Measurements from ENCODE around the gene COL9A2. TPM values are rescaled to one million over a fixed set of nuclear protein-coding genes. Genes with fewer than 3 reads are reported as not detected.
"Not testable (repeated sequence)": the region's sequence is repeated elsewhere in the genome, so short reads cannot be mapped to it uniquely, and the experiment has no call there.

COL9A2 gene
- polyA plus RNA-seq, 2 of the 4 experiments (the other 2 are of a cell fraction): 0.12 to 0.16 TPM

GRCh38 chr1:40332695-40333094 lies 15.6 kb upstream of the COL9A2 start:
- H3K27ac ChIP-seq: no peak overlapping the region
- peaks cover 2% of the 10 kb centered on the region; the same call in 1 of the 3 replicates for H3K9me3 ChIP-seq
- FAIRE-seq (no peak), ATAC-seq (no peak), DNase-seq (ENCODE audit: low read depth in 1 of 2, low spot score in 1 of 2) (no peak)
- 36% methylated on average over 1 of the region's 1 CpG for WGBS (ENCODE audit: missing lambda C conversion rate)
- no peaks in the 10 kb centered on the region for H3K4me1 ChIP-seq
- no peak overlapping the region for H3K4me3 ChIP-seq
- no peak for TF ChIP-seq SREBF2 (IDR thresholded peaks at IDR 0.05)
- TF ChIP-seq HDAC2 (IDR thresholded peaks at IDR 0.05): no peak
- TF ChIP-seq NPAS2 (CRISPR knock-in tag; IDR thresholded peaks at IDR 0.05; ENCODE audit: borderline replicate concordance): no peak
- no peak overlapping the region for H3K4me2 ChIP-seq
- ChIA-PET POLR2A (no interaction called here), CTCF (interaction anchor here (2.1 kb wide), 1 partner anchor 180 kb away, joined by 4 read pairs; no protein-coding TSS in a partner anchor)

DNA sequence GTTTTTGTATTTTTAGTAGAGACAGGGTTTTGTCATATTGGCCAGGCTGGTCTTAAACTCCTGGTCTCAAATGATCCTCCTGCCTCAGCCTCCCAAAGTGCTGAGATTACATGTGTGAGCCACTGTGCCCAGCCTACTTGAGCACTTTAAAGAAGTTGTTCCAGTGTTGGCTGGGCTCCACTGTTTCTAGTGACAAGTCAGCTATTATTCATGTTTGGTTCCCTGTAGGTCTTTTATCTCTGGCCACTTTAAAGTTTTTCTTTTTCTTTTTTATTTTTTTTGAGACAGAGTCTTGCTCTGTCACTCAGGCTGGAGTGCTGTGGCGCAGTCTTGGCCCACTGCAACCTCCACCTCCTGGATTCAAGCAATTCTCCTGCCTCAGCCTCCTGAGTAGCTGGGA lies 14.3 kb upstream of the COL9A2 start:
- CTCF ChIA-PET: interaction anchor here (0.6 to 2.1 kb wide), 3 partner anchors 10 to 178 kb away, joined by 3 to 4 read pairs (median 3); no protein-coding TSS in a partner anchor
- ATAC-seq; FAIRE-seq; H3K27ac ChIP-seq; H3K4me3 ChIP-seq; H3K9me3 ChIP-seq; DNase-seq (ENCODE audit: low read depth in 1 of 2, low spot score in 1 of 2); POLR2A ChIA-PET; H3K4me1 ChIP-seq; H3K4me2 ChIP-seq: not testable (repeated sequence)
- 0% methylated on average over 1 of the region's 1 CpG for WGBS (ENCODE audit: missing lambda C conversion rate)

GRCh38 chr1:40318970-40319621 lies 2.0 kb upstream of the COL9A2 start:
- H3K4me3 ChIP-seq: no peak overlapping the region
- H3K4me1 ChIP-seq: no peaks in the 10 kb centered on the region
- no peaks in the 10 kb centered on the region for H3K9me3 ChIP-seq
- ChIA-PET POLR2A (no interaction called here), CTCF (interaction anchor here (0.6 to 2.6 kb wide), 4 partner anchors 16 to 175 kb away, joined by 3 to 15 read pairs (median 5); no protein-coding TSS in a partner anchor)
- WGBS (ENCODE audit: missing lambda C conversion rate): 58% methylated on average over 2 of the region's 4 CpGs
- no peak for DNase-seq (ENCODE audit: low read depth in 1 of 2, low spot score in 1 of 2)
- no peak for FAIRE-seq
- no peak for ATAC-seq
- H3K4me2 ChIP-seq: no peak overlapping the region
- H3K27ac ChIP-seq: no peak overlapping the region
- TF ChIP-seq FOSB (CRISPR knock-in tag; IDR thresholded peaks at IDR 0.05) (no peak), SREBF2 (IDR thresholded peaks at IDR 0.05) (no peak), CBX8 (IDR thresholded peaks at IDR 0.05) (no peak), HOXB5 (CRISPR knock-in tag; IDR thresholded peaks at IDR 0.05) (no peak), GATA3 (IDR thresholded peaks at IDR 0.05; ENCODE audit: borderline replicate concordance) (no peak), EP300 (IDR thresholded peaks at IDR 0.05) (no peak), ESRRA (IDR thresholded peaks at IDR 0.05; ENCODE audit: borderline replicate concordance, low read length) (no peak), ATOH8 (CRISPR knock-in tag; IDR thresholded peaks at IDR 0.05; ENCODE audit: low read depth) (no peak), ZC3H11A (IDR thresholded peaks at IDR 0.05) (no peak), TFCP2L1 (CRISPR knock-in tag; IDR thresholded peaks at IDR 0.05) (no peak)

GRCh38 chr1:40318476-40318875 lies 1.4 kb upstream of the COL9A2 start:
- FAIRE-seq: no peak
- Histone ChIP-seq H3K27ac (no peak overlapping the region), H3K4me3 (no peak overlapping the region), H3K4me2 (no peak overlapping the region), H3K4me1 (no peaks in the 10 kb centered on the region), H3K9me3 (no peaks in the 10 kb centered on the region)
- POLR2A ChIA-PET: no interaction called here
- 82% methylated on average over 4 of the region's 4 CpGs for WGBS (ENCODE audit: missing lambda C conversion rate)
- ATAC-seq: no peak
- no peak for DNase-seq (ENCODE audit: low read depth in 1 of 2, low spot score in 1 of 2)
- CTCF ChIA-PET: interaction anchor here (0.8 to 2.5 kb wide), 4 partner anchors 20 to 175 kb away, joined by 3 to 17 read pairs (median 5); no protein-coding TSS in a partner anchor
- TF ChIP-seq FOSB (CRISPR knock-in tag; IDR thresholded peaks at IDR 0.05): no peak
- TF ChIP-seq GATA3 (IDR thresholded peaks at IDR 0.05; ENCODE audit: borderline replicate concordance): no peak
- TF ChIP-seq, protein P1, sequence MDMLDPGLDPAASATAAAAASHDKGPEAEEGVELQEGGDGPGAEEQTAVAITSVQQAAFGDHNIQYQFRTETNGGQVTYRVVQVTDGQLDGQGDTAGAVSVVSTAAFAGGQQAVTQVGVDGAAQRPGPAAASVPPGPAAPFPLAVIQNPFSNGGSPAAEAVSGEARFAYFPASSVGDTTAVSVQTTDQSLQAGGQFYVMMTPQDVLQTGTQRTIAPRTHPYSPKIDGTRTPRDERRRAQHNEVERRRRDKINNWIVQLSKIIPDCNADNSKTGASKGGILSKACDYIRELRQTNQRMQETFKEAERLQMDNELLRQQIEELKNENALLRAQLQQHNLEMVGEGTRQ (IDR thresholded peaks at IDR 0.05): no peak
- TF ChIP-seq POLR2A (IDR thresholded peaks at IDR 0.05; ENCODE audit: low read length): no peak
- no peak for TF ChIP-seq MAZ (IDR thresholded peaks at IDR 0.05; ENCODE audit: borderline replicate concordance, low read depth, low read length)
- TF ChIP-seq FOXS1 (CRISPR knock-in tag; IDR thresholded peaks at IDR 0.05): no peak
- no peak for TF ChIP-seq ZNF302 (CRISPR knock-in tag; IDR thresholded peaks at IDR 0.05)

Data from A549 (cell line).